Trophoblast cell (in vitro differentiated cells and primary cell): Measurements from ENCODE around the gene GRIK4.

ENCODE experiments used
- DNase-seq, 2 donors: peaks; one replicate each; pipeline ENCODE4 v3.0.0-alpha.2; 2016
- H2AFZ ChIP-seq: 2 replicates; pipeline ENCODE4 v1.6.1; 2013; ENCODE audit warnings: low read length, moderate library complexity, mild to moderate bottlenecking; ENCODE audit not compliant: insufficient read depth, poor library complexity
- H2AK5ac ChIP-seq: 2 replicates; pipeline ENCODE4 v1.6.1; 2013; ENCODE audit warnings: mild to moderate bottlenecking, low read length
- H2BK120ac ChIP-seq: 2 replicates; pipeline ENCODE4 v1.6.1; 2013; ENCODE audit warnings: low read length, mild to moderate bottlenecking, moderate library complexity; ENCODE audit not compliant: insufficient read depth, poor library complexity
- H2BK12ac ChIP-seq: 2 replicates; pipeline ENCODE4 v1.6.1; 2013; ENCODE audit warnings: mild to moderate bottlenecking, low read length, moderate library complexity
- H2BK5ac ChIP-seq: 2 replicates; pipeline ENCODE4 v1.6.1; 2013; ENCODE audit warnings: low read length, low read depth, moderate library complexity, mild to moderate bottlenecking; ENCODE audit not compliant: poor library complexity
- H3K14ac ChIP-seq: 2 replicates; pipeline ENCODE4 v1.6.1; 2013; ENCODE audit warnings: mild to moderate bottlenecking, low read length
- H3K18ac ChIP-seq: 2 replicates; pipeline ENCODE4 v1.6.1; 2013; ENCODE audit warnings: mild to moderate bottlenecking, low read length
- H3K23ac ChIP-seq: 2 replicates; pipeline ENCODE4 v1.6.1; 2013; ENCODE audit warnings: low read length
- H3K27ac ChIP-seq: 2 replicates; pipeline ENCODE4 v1.5.1; 2013; ENCODE audit warnings: low read depth, mild to moderate bottlenecking, inconsistent platforms, low read length, moderate library complexity
- H3K27me3 ChIP-seq: 2 replicates; pipeline ENCODE4 v1.6.1; 2013; ENCODE audit warnings: inconsistent platforms, mild to moderate bottlenecking, low read length, moderate library complexity; ENCODE audit not compliant: insufficient read depth
- H3K36me3 ChIP-seq, 2 experiments: 1 replicate in 1 of 2; 2 replicates in 1 of 2; pipeline ENCODE4 v1.6.1; 2013; ENCODE audit warnings: low read length in 2 of 2, mild to moderate bottlenecking in 2 of 2, moderate library complexity in 1 of 2; ENCODE audit not compliant: insufficient read depth in 2 of 2, control insufficient read depth in 1 of 2
- H3K4ac ChIP-seq: 2 replicates; pipeline ENCODE4 v1.6.1; 2013; ENCODE audit warnings: low read depth, mild to moderate bottlenecking, low read length, moderate library complexity
- H3K4me1 ChIP-seq, 2 experiments: 1 replicate in 1 of 2; 2 replicates in 1 of 2; pipeline ENCODE4 v1.6.1; 2013; ENCODE audit warnings: low read length in 2 of 2, mild to moderate bottlenecking in 2 of 2, moderate library complexity in 1 of 2; ENCODE audit not compliant: insufficient read depth in 2 of 2, control insufficient read depth in 1 of 2
- H3K4me2 ChIP-seq: 2 replicates; pipeline ENCODE4 v1.6.1; 2013; ENCODE audit warnings: inconsistent platforms, mild to moderate bottlenecking, low read length, moderate library complexity
- H3K4me3 ChIP-seq: 2 replicates; pipeline ENCODE4 v1.5.1; 2013; ENCODE audit warnings: mild to moderate bottlenecking, low read depth, low read length, inconsistent platforms
- H3K79me1 ChIP-seq: one replicate; pipeline ENCODE4 v1.6.1; 2013; ENCODE audit warnings: low read length
- H3K79me2 ChIP-seq: 2 replicates; pipeline ENCODE4 v1.6.1; 2013; ENCODE audit warnings: low read length, mild to moderate bottlenecking; ENCODE audit not compliant: control insufficient read depth, insufficient read depth, poor library complexity
- H3K9ac ChIP-seq: 2 replicates; pipeline ENCODE4 v1.6.1; 2013; ENCODE audit warnings: mild to moderate bottlenecking, low read length
- H3K9me3 ChIP-seq: 2 replicates; pipeline ENCODE4 v1.6.1; 2013; ENCODE audit warnings: low read depth, mild to moderate bottlenecking, control low read depth, inconsistent platforms, low read length; ENCODE audit not compliant: insufficient read depth
- H4K12ac ChIP-seq: 2 replicates; pipeline ENCODE4 v1.6.1; 2013; ENCODE audit warnings: low read depth, mild to moderate bottlenecking, low read length, moderate library complexity
- H4K8ac ChIP-seq: 2 replicates; pipeline ENCODE4 v1.6.1; 2013; ENCODE audit warnings: low read depth, mild to moderate bottlenecking, low read length, moderate library complexity
- H4K91ac ChIP-seq: one replicate; pipeline ENCODE4 v1.6.1; 2013; ENCODE audit warnings: low read depth, mild to moderate bottlenecking, low read length, moderate library complexity
- WGBS: extraction: QIAGEN DNeasy Blood & Tissue Kit; methylation state at CpG from one replicate; pipeline ENCODE4 v1.1.7; 2013; ENCODE audit warnings: missing lambda C conversion rate; ENCODE audit not compliant: insufficient read length, insufficient coverage; ENCODE audit errors: extremely low coverage; 5-methylcytosine and 5-hydroxymethylcytosine counted together

GRIK4 gene

GRCh38 chr11:120630122-120630521 is 118.6 kb downstream of the GRIK4 start:
- Histone ChIP-seq H4K91ac (no peak overlapping the region), H2BK5ac (no peak overlapping the region), H3K4me1 (no peaks in the 10 kb centered on the region), H3K79me2 (no peaks in the 10 kb centered on the region), H2BK12ac (no peak overlapping the region), H3K4ac (no peak overlapping the region), H3K4me3 (no peak overlapping the region), H2AK5ac (no peak overlapping the region), H4K12ac (no peak overlapping the region), H3K4me2 (no peak overlapping the region), H3K18ac (no peak overlapping the region), H3K27me3 (no peaks in the 10 kb centered on the region), H4K8ac (no peak overlapping the region), H3K27ac (no peak overlapping the region), H3K14ac (no peak overlapping the region), H2AFZ (no peak overlapping the region), H3K9me3 (peaks cover 3% of the 10 kb centered on the region), H2BK120ac (no peak overlapping the region), H3K9ac (no peak overlapping the region), H3K36me3 (no peaks in the 10 kb centered on the region), H3K23ac (no peak overlapping the region), H3K79me1 (no peaks in the 10 kb centered on the region)
- no CpG with 5 or more reads among the region's 2 CpGs for WGBS
- no peak for DNase-seq

- H2AFZ ChIP-seq, result no peak overlapping the region
- no peaks in the 10 kb centered on the region for H3K79me1 ChIP-seq
- H3K4me2 ChIP-seq, result no peak overlapping the region
- H3K4me3 ChIP-seq, result no peak overlapping the region
- no peak overlapping the region for H3K14ac ChIP-seq
- H2BK12ac ChIP-seq, result no peak overlapping the region
- no peaks in the 10 kb centered on the region for H3K79me2 ChIP-seq
- no peak overlapping the region for H2BK5ac ChIP-seq
- no peak for DNase-seq
- peaks cover 3% of the 10 kb centered on the region for H3K9me3 ChIP-seq
- no peak overlapping the region for H2AK5ac ChIP-seq
- H2BK120ac ChIP-seq, result no peak overlapping the region
- WGBS, result no CpG with 5 or more reads among the region's 3 CpGs
- H3K4me1 ChIP-seq, result no peaks in the 10 kb centered on the region
- H3K18ac ChIP-seq, result no peak overlapping the region
- H3K27me3 ChIP-seq, result no peaks in the 10 kb centered on the region
- H3K27ac ChIP-seq, result no peak overlapping the region
- H4K12ac ChIP-seq, result no peak overlapping the region
- H3K9ac ChIP-seq, result no peak overlapping the region
- no peaks in the 10 kb centered on the region for H3K36me3 ChIP-seq
- H4K8ac ChIP-seq, result no peak overlapping the region
- no peak overlapping the region for H3K23ac ChIP-seq
- H3K4ac ChIP-seq, result no peak overlapping the region
- no peak overlapping the region for H4K91ac ChIP-seq
These were observed 121.0 kb downstream of the GRIK4 start for GRCh38 chr11:120632579-120632978.

- no peak overlapping the region for H2BK120ac ChIP-seq
- H3K4me3 ChIP-seq, result no peak overlapping the region
These were observed 122.3 kb downstream of the GRIK4 start for GRCh38 chr11:120633616-120634393.

GRCh38 chr11:120634706-120635105 is 123.2 kb downstream of the GRIK4 start:
- H3K23ac ChIP-seq, result no peak overlapping the region
- no peak overlapping the region for H3K18ac ChIP-seq
- no peak overlapping the region for H2BK120ac ChIP-seq
- H2BK12ac ChIP-seq, result no peak overlapping the region
- no peaks in the 10 kb centered on the region for H3K79me1 ChIP-seq
- H3K9me3 ChIP-seq, result peaks cover 3% of the 10 kb centered on the region
- no CpG with 5 or more reads among the region's 13 CpGs for WGBS
- H3K27ac ChIP-seq, result no peak overlapping the region
- H3K9ac ChIP-seq, result no peak overlapping the region
- no peak overlapping the region for H2BK5ac ChIP-seq
- no peak overlapping the region for H4K12ac ChIP-seq
- H3K36me3 ChIP-seq, result no peaks in the 10 kb centered on the region
- no peaks in the 10 kb centered on the region for H3K27me3 ChIP-seq
- no peak overlapping the region for H2AFZ ChIP-seq
- DNase-seq, result no peak
- H4K8ac ChIP-seq, result no peak overlapping the region
- no peaks in the 10 kb centered on the region for H3K4me1 ChIP-seq
- no peak overlapping the region for H3K4me2 ChIP-seq
- no peak overlapping the region for H4K91ac ChIP-seq
- no peak overlapping the region for H3K14ac ChIP-seq
- H2AK5ac ChIP-seq, result no peak overlapping the region
- no peaks in the 10 kb centered on the region for H3K79me2 ChIP-seq
- no peak overlapping the region for H3K4ac ChIP-seq
- H3K4me3 ChIP-seq, result no peak overlapping the region

More at GRCh38 chr11:120633616-120634393, 122.3 kb downstream of the GRIK4 start:
- no peaks in the 10 kb centered on the region for H3K79me1 ChIP-seq
- H2AK5ac ChIP-seq, result no peak overlapping the region
- H3K9me3 ChIP-seq, result peaks cover 3% of the 10 kb centered on the region
- H2BK12ac ChIP-seq, result no peak overlapping the region
- H3K27me3 ChIP-seq, result no peaks in the 10 kb centered on the region
- no peak overlapping the region for H3K4ac ChIP-seq
- no peak overlapping the region for H3K27ac ChIP-seq
- WGBS, result no CpG with 5 or more reads among the region's 15 CpGs
- no peak overlapping the region for H3K9ac ChIP-seq
- H3K4me1 ChIP-seq, result no peaks in the 10 kb centered on the region
- no peak overlapping the region for H4K12ac ChIP-seq
- no peaks in the 10 kb centered on the region for H3K36me3 ChIP-seq
- H3K14ac ChIP-seq, result no peak overlapping the region
- H3K79me2 ChIP-seq, result no peaks in the 10 kb centered on the region
- H3K4me2 ChIP-seq, result no peak overlapping the region
- H4K91ac ChIP-seq, result no peak overlapping the region
- DNase-seq, result no peak
- H2BK5ac ChIP-seq, result no peak overlapping the region
- no peak overlapping the region for H2AFZ ChIP-seq
- no peak overlapping the region for H4K8ac ChIP-seq
- H3K18ac ChIP-seq, result no peak overlapping the region
- no peak overlapping the region for H3K23ac ChIP-seq
